Measurements from ENCODE around the gene SPIRE2. TPM values are rescaled to one million over a fixed set of nuclear protein-coding genes. Genes with fewer than 3 reads are reported as not detected.

The SPIRE2 gene
- total and polyA plus RNA-seq, 2 of the 13 experiments (the other 11 are each of a cell fraction or from before 2014, with no cell fraction given): 13.3 to 37.5 TPM

GRCh38 chr16:89815639-89816348 is 12.5 kb upstream of the SPIRE2 start (continued):
- TF ChIP-seq ZFP36L1 (CRISPR knock-in tag; IDR thresholded peaks at IDR 0.05) (peak; percentile 57; the same call in 1 of the 2 replicates), ZBTB20 (CRISPR knock-in tag; IDR thresholded peaks at IDR 0.05; ENCODE audit: borderline replicate concordance, low read depth) (peak; percentile 55; the same call in 1 of the 2 replicates), PTBP1 (IDR thresholded peaks at IDR 0.05; ENCODE audit: low read depth, low read length, poor library complexity, severe bottlenecking) (peak; percentile 60), KDM5B (CRISPR knock-in tag; IDR thresholded peaks at IDR 0.05; ENCODE audit: borderline replicate concordance) (peak; percentile 59), ZNF446 (CRISPR knock-in tag; IDR thresholded peaks at IDR 0.05) (peak; percentile 14; the same call in 1 of the 2 replicates), RFX3 (CRISPR knock-in tag; IDR thresholded peaks at IDR 0.05) (no peak), ZNF576 (CRISPR knock-in tag; IDR thresholded peaks at IDR 0.05) (peak; percentile 74; the same call in 1 of the 2 replicates), SMAD9 (CRISPR knock-in tag; IDR thresholded peaks at IDR 0.05) (0 out of 2 replicates have a peak, but pooled peaks have one; percentile 27), ZMYM3 (CRISPR knock-in tag; IDR thresholded peaks at IDR 0.05) (0 out of 2 replicates have a peak, but pooled peaks have one; percentile 33), FOXO1 (CRISPR knock-in tag; IDR thresholded peaks at IDR 0.05) (no peak), ZBTB4 (CRISPR knock-in tag; IDR thresholded peaks at IDR 0.05; ENCODE audit: borderline replicate concordance) (0 out of 2 replicates have a peak, but pooled peaks have one; percentile 8), PLSCR1 (CRISPR knock-in tag; IDR thresholded peaks at IDR 0.05; ENCODE audit: borderline replicate concordance) (0 out of 2 replicates have a peak, but pooled peaks have one; percentile 20)

Measured in HepG2 (cell line).